ENCODE results near the gene TRIM3.

DNA sequence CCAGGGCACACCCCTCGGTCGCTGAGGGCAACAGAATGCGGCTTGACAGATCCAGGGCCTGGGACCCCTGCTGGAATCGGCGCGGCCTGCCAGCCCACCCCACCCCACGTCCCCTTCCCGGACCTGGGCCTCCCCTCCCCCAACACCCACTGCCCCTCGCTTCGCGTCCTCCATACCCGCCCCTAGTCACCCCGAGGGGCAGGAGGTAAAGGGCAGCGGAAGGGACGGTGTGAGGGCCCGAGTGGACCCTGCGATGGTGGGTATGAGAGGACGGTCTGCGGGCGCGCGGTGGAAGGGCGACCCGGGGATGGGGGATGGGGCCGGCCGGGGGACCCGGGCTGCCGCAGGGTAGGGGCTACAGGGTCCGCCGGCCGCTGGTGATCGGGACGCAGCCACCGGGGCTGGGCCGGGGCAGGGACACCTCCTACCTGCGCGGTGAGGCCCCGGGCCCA, 55.2 kb downstream of the TRIM3 start:
- TF ChIP-seq, protein P1, sequence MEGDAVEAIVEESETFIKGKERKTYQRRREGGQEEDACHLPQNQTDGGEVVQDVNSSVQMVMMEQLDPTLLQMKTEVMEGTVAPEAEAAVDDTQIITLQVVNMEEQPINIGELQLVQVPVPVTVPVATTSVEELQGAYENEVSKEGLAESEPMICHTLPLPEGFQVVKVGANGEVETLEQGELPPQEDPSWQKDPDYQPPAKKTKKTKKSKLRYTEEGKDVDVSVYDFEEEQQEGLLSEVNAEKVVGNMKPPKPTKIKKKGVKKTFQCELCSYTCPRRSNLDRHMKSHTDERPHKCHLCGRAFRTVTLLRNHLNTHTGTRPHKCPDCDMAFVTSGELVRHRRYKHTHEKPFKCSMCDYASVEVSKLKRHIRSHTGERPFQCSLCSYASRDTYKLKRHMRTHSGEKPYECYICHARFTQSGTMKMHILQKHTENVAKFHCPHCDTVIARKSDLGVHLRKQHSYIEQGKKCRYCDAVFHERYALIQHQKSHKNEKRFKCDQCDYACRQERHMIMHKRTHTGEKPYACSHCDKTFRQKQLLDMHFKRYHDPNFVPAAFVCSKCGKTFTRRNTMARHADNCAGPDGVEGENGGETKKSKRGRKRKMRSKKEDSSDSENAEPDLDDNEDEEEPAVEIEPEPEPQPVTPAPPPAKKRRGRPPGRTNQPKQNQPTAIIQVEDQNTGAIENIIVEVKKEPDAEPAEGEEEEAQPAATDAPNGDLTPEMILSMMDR (IDR thresholded peaks at IDR 0.05 in 2 of 3, conservative IDR thresholded peaks at IDR 0.05 in 1 of 3; ENCODE audit: borderline replicate concordance in 1 of 3, insufficient read depth in 1 of 3, low read depth in 2 of 3, low read length in 2 of 3) = no peak
- TF ChIP-seq CBX3 (IDR thresholded peaks at IDR 0.05; ENCODE audit: low read depth) (no peak), EZH2 (IDR thresholded peaks at IDR 0.05) (no peak), ZNF274 (IDR thresholded peaks at IDR 0.05; ENCODE audit: low read depth, low read length) (no peak), TCF7L2 (IDR thresholded peaks at IDR 0.05; ENCODE audit: borderline replicate concordance, extremely low read depth, insufficient read depth, insufficient read length) (no peak), POLR2A (IDR thresholded peaks at IDR 0.05; ENCODE audit: borderline replicate concordance, extremely low read depth, insufficient read depth, insufficient read length) (no peak), SP1 (IDR thresholded peaks at IDR 0.05; ENCODE audit: low read depth) (no peak), EGR1 (IDR thresholded peaks at IDR 0.05; ENCODE audit: low read depth) (no peak), JUND (IDR thresholded peaks at IDR 0.05) (no peak), SRF (IDR thresholded peaks at IDR 0.05; ENCODE audit: low read depth) (no peak), POLR2AphosphoS5 (IDR thresholded peaks at IDR 0.05; ENCODE audit: low read depth, low read length) (no peak)
- TF ChIP-seq, protein P2, sequence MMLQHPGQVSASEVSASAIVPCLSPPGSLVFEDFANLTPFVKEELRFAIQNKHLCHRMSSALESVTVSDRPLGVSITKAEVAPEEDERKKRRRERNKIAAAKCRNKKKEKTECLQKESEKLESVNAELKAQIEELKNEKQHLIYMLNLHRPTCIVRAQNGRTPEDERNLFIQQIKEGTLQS (IDR thresholded peaks at IDR 0.05) = no peak
- TF ChIP-seq, protein P3, sequence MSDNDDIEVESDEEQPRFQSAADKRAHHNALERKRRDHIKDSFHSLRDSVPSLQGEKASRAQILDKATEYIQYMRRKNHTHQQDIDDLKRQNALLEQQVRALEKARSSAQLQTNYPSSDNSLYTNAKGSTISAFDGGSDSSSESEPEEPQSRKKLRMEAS (IDR thresholded peaks at IDR 0.05) = no peak
- TF ChIP-seq, protein P4, sequence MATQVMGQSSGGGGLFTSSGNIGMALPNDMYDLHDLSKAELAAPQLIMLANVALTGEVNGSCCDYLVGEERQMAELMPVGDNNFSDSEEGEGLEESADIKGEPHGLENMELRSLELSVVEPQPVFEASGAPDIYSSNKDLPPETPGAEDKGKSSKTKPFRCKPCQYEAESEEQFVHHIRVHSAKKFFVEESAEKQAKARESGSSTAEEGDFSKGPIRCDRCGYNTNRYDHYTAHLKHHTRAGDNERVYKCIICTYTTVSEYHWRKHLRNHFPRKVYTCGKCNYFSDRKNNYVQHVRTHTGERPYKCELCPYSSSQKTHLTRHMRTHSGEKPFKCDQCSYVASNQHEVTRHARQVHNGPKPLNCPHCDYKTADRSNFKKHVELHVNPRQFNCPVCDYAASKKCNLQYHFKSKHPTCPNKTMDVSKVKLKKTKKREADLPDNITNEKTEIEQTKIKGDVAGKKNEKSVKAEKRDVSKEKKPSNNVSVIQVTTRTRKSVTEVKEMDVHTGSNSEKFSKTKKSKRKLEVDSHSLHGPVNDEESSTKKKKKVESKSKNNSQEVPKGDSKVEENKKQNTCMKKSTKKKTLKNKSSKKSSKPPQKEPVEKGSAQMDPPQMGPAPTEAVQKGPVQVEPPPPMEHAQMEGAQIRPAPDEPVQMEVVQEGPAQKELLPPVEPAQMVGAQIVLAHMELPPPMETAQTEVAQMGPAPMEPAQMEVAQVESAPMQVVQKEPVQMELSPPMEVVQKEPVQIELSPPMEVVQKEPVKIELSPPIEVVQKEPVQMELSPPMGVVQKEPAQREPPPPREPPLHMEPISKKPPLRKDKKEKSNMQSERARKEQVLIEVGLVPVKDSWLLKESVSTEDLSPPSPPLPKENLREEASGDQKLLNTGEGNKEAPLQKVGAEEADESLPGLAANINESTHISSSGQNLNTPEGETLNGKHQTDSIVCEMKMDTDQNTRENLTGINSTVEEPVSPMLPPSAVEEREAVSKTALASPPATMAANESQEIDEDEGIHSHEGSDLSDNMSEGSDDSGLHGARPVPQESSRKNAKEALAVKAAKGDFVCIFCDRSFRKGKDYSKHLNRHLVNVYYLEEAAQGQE (IDR thresholded peaks at IDR 0.05; ENCODE audit: low read depth) = no peak
